ENCODE measurements around the gene SLC26A2. TPM values are rescaled to one million over a fixed set of nuclear protein-coding genes. Genes with fewer than 3 reads are reported as not detected.

The SLC26A2 gene
- total and polyA plus RNA-seq, 2 of the 8 experiments (the other 6 are each of a cell fraction or from before 2014, with no cell fraction given): 3.7 to 11.4 TPM

DNA sequence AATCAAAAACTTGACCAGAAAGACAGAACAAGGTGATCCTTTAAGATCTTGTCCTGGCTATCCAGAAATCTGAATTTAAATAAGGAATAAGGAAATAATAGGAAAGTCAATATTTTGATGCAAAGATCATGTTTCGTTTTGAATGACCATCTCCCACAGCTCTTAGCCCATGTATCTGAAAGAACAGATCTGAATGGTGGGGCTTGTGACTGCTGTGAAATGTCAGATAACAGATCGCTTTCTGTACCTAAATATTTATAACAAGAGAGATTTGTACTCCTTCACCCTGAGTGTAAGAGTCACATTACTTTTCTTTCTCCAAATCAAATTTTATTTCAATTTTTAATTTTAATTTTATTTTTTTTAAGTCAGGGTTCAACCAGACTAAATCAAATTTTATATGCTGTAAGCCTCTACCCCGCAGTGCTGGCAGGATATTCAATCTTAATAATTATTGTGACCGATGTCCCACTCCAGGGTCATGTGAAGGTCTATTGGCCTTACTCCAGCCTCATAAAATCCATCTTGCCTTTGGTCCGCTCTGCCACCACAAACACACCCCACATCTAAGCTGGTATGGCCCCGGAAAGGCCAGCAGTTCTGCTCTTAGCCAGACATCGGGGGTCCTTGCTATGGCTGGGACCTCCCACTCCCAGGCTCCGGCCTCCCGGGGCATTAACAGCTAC lies 7.0 kb upstream of the SLC26A2 start:
- no peak overlapping the region for H3K9ac ChIP-seq (replicated peaks in 1 of 4; ENCODE audit: extremely low read depth in 1 of 4, low read depth in 3 of 4, low read length in 3 of 4)
- no peaks in the 10 kb centered on the region for H3K79me1 ChIP-seq (ENCODE audit: low read depth, low read length)
- DNase-seq (ENCODE audit: low read depth in 1 of 2, low spot score in 2 of 2): no peak
- no peaks in the 10 kb centered on the region for H3K4me1 ChIP-seq (replicated peaks in 1 of 4; ENCODE audit: control insufficient read depth in 3 of 4, insufficient read depth in 4 of 4, low read length in 3 of 4)
- H3K4me2 ChIP-seq (ENCODE audit: insufficient read depth in 1 of 2, low read depth in 2 of 2, low read length in 2 of 2): no peak overlapping the region
- H2AK5ac ChIP-seq (ENCODE audit: low read depth, low read length): no peak overlapping the region
- no peak overlapping the region for H2AFZ ChIP-seq (ENCODE audit: low read length)
- H3K56ac ChIP-seq (replicated peaks; ENCODE audit: insufficient read length, low read depth, low read length): no peak overlapping the region
- no peaks in the 10 kb centered on the region for H3K36me3 ChIP-seq (ENCODE audit: control insufficient read depth in 2 of 4, insufficient read depth in 4 of 4, low read length in 3 of 4)
- ChIA-PET POLR2A (ENCODE audit: partially characterized antibody) (no interaction called here), CTCF (ENCODE audit: partially characterized antibody) (interaction anchor here (9.8 kb wide), 1 partner anchor 8 kb away, joined by 104 read pairs; the partner anchor contains the start of gene SLC26A2)
- no peak overlapping the region for H2BK12ac ChIP-seq (ENCODE audit: low read depth, low read length)
- no peak overlapping the region for H2BK15ac ChIP-seq (ENCODE audit: low read length)
- no peaks in the 10 kb centered on the region for H3K79me2 ChIP-seq (ENCODE audit: control insufficient read depth in 1 of 2, insufficient read depth in 2 of 2, low read length in 2 of 2)
- H3K18ac ChIP-seq (ENCODE audit: extremely low read depth, low read length): no peak overlapping the region
- H4K91ac ChIP-seq (replicated peaks; ENCODE audit: insufficient read length, low read length): no peak overlapping the region
- no peak overlapping the region for H3K4me3 ChIP-seq (ENCODE audit: extremely low read depth in 1 of 4, insufficient read depth in 2 of 4, low read depth in 3 of 4, low read length in 4 of 4)
- no peak overlapping the region for H2BK120ac ChIP-seq (replicated peaks; ENCODE audit: low read depth, low read length)
- H3K27ac ChIP-seq (ENCODE audit: low read depth, low read length): no peak overlapping the region
- H4K20me1 ChIP-seq (replicated peaks in 1 of 2; ENCODE audit: control insufficient read depth in 1 of 2, insufficient read depth in 2 of 2, low read length in 2 of 2): no peaks in the 10 kb centered on the region
- peak overlapping the region; percentile 35; the same call in 1 of the 2 replicates for H4K8ac ChIP-seq (ENCODE audit: extremely low read depth, insufficient read depth, low read length)
- H3K4ac ChIP-seq (replicated peaks; ENCODE audit: insufficient read length, low read depth, low read length): no peak overlapping the region
- TF ChIP-seq CBX8 (IDR thresholded peaks at IDR 0.05; ENCODE audit: borderline replicate concordance, low read depth, low read length) (no peak), GABPA (IDR thresholded peaks at IDR 0.05; ENCODE audit: borderline replicate concordance, insufficient read depth, low read length) (no peak)
- no peak overlapping the region for H3K23ac ChIP-seq (ENCODE audit: insufficient read length)
- H4K5ac ChIP-seq (ENCODE audit: insufficient read length, low read depth, low read length): no peak overlapping the region
- no peak overlapping the region for H2BK5ac ChIP-seq (ENCODE audit: low read depth, low read length)
- FAIRE-seq: no peak
- 85% methylated on average over 9 of the region's 9 CpGs; no CpG with 5 or more reads in 1 of the 2 experiments for WGBS, 2 experiments (ENCODE audit: extremely low coverage in 1 of 2, insufficient coverage in 1 of 2, insufficient read length in 1 of 2, insufficient replicate concordance in 2 of 2, low coverage in 1 of 2, low lambda C conversion rate in 2 of 2, missing lambda C conversion rate in 1 of 2)
- H3K23me2 ChIP-seq (ENCODE audit: low read depth, low read length): no peaks in the 10 kb centered on the region
- no peaks in the 10 kb centered on the region for H3K9me3 ChIP-seq (ENCODE audit: insufficient read depth in 2 of 2, low read depth in 1 of 2, low read length in 1 of 2)
- H3K27me3 ChIP-seq (replicated peaks in 1 of 4; ENCODE audit: control insufficient read depth in 3 of 4, extremely low read depth in 1 of 4, insufficient read depth in 3 of 4, low read length in 3 of 4): no peaks in the 10 kb centered on the region
- H3K14ac ChIP-seq (ENCODE audit: insufficient read length): no peak overlapping the region
- no peak overlapping the region for H2BK20ac ChIP-seq (ENCODE audit: low read length)
